Neutrophil (primary cell): ENCODE measurements around the gene FAM236D.
"Not testable (repeated sequence)": the region's sequence is repeated elsewhere in the genome, so short reads cannot be mapped to it uniquely, and the experiment has no call there.

ENCODE experiments used
- H3K27ac ChIP-seq: fragments of 200-600 bp; sonication (generic); 2 replicates; pipeline ENCODE4 v1.5.1; 2016; ENCODE audit warnings: mild to moderate bottlenecking, moderate library complexity
- H3K27me3 ChIP-seq: fragments of 200-600 bp; sonication (generic); 2 replicates; pipeline ENCODE4 v1.6.0; 2016; ENCODE audit warnings: mild to moderate bottlenecking
- H3K36me3 ChIP-seq: fragments of 200-600 bp; sonication (generic); 2 replicates; pipeline ENCODE4 v1.5.1; 2017
- H3K4me1 ChIP-seq, 2 experiments: fragments of 200-600 bp in 1 of 2; sonication (generic) in 1 of 2; 1 replicate in 1 of 2; 2 replicates in 1 of 2; pipeline versions ENCODE4 v1.5.1 to v1.6.1; 2013 to 2016; ENCODE audit warnings: low read depth in 1 of 2, low read length in 1 of 2, mild to moderate bottlenecking in 1 of 2, moderate library complexity in 1 of 2; ENCODE audit not compliant: control insufficient read depth in 1 of 2, insufficient read depth in 1 of 2
- H3K4me3 ChIP-seq, 2 experiments: fragments of 200-600 bp in 1 of 2; sonication (generic) in 1 of 2; 1 replicate in 1 of 2; 2 replicates in 1 of 2; pipeline ENCODE4 v1.5.1; 2013 to 2016; ENCODE audit warnings: low read depth in 1 of 2, low read length in 1 of 2, mild to moderate bottlenecking in 1 of 2, moderate library complexity in 1 of 2
- H3K9me3 ChIP-seq: fragments of 200-600 bp; sonication (generic); 2 replicates; pipeline ENCODE4 v1.5.1; 2016

The FAM236D gene

DNA sequence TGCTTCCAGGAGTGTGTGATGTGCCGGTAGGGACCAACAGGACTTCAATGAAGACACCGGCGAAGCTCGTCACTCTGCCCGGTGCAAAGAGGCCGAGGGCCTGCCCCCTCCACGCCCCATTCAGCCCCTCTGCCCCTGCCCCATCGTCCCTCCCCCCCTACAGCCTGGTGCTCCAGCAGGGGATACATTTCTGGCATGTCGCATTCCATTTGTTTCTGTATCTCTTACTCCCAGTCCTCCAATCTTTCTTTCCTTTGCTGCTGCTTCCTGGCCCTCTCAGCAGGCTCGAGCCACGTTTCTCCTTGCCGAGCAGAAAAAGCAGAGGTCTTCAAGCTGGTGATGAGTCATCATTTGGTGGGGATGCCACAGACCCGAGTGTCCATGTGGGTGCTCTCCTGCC lies at the start of gene FAM236D:
Gene FAM236D, minus strand, starts transcription at position 101 of the 400 bp plus-strand sequence. Its CDS starts 100 bp downstream, at position 1.
- not testable (repeated sequence) for H3K27ac ChIP-seq, H3K36me3 ChIP-seq, H3K27me3 ChIP-seq, H3K9me3 ChIP-seq, H3K4me3 ChIP-seq, H3K4me1 ChIP-seq

DNA sequence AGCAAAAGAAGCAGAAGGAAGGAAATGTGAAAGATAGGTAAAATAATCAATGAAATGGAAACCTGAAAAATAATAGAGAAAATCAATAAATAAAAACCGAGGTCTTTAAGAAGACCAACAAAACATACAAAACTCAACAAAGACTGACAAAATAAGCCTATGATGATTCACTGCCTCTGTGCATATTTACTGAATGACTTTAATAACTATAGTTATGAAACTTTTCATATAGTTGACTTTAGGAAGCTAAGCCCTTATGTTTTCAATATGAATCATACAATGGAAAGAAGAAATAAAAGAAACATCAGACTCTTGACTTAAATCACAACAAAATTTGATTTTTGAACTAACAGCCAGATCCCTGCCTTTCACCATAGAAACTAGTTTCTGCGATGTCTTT lies 29.5 kb upstream of the FAM236D start:
- not testable (repeated sequence) for H3K27me3 ChIP-seq, H3K9me3 ChIP-seq, H3K27ac ChIP-seq, H3K36me3 ChIP-seq, H3K4me1 ChIP-seq, H3K4me3 ChIP-seq

DNA sequence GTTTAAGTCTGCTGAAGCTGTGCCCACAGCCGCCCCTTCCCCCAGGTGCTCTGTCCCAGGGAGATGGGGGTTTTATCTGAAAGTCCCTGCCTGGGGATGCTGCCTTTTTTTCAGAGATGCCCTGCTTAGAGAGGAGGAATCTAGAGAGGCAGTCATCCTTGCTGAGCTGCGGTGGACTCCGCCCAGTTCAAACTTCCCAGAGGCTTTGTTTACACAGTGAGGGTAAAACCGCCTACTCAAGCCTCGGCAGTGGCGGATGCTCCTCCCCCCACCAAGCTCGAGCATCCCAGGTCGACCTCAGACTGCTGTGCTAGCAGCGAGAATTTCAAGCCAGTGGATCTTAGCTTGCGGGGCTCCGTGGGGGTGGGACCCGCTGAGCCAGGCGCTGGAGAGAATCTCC lies 22.7 kb upstream of the FAM236D start:
- H3K36me3 ChIP-seq, H3K27ac ChIP-seq, H3K27me3 ChIP-seq, H3K9me3 ChIP-seq, H3K4me3 ChIP-seq, H3K4me1 ChIP-seq: not testable (repeated sequence)

- not testable (repeated sequence) for H3K36me3 ChIP-seq, H3K27me3 ChIP-seq, H3K4me3 ChIP-seq, H3K4me1 ChIP-seq, H3K27ac ChIP-seq, H3K9me3 ChIP-seq
Measured at GRCh38 chrX:72790390-72790789, 17.6 kb downstream of the FAM236D start.

DNA sequence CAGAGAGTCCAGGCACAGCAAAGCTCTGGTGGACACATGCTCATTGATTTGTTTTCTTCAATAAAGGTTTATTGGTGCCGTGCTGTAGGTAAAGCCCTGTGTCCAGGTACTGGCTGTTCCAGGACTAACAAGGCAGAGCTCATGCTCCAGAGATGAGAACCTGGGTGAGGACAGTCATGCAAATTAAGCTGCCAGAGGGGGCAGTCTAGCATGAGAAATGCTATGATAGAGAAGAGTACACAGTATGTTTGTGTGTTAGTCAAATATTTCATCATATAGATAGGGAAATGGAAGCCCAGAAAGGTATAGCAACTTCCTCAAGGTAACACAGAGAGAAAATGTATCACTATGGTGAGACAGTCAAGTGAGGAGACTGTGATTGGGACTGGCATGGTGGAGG lies 19.9 kb downstream of the FAM236D start:
- not testable (repeated sequence) for H3K9me3 ChIP-seq, H3K4me3 ChIP-seq, H3K36me3 ChIP-seq, H3K27ac ChIP-seq, H3K4me1 ChIP-seq, H3K27me3 ChIP-seq

- not testable (repeated sequence) for H3K9me3 ChIP-seq, H3K27ac ChIP-seq, H3K4me1 ChIP-seq, H3K27me3 ChIP-seq, H3K36me3 ChIP-seq, H3K4me3 ChIP-seq
Measured at GRCh38 chrX:72783964-72784363, 24.0 kb downstream of the FAM236D start.

DNA sequence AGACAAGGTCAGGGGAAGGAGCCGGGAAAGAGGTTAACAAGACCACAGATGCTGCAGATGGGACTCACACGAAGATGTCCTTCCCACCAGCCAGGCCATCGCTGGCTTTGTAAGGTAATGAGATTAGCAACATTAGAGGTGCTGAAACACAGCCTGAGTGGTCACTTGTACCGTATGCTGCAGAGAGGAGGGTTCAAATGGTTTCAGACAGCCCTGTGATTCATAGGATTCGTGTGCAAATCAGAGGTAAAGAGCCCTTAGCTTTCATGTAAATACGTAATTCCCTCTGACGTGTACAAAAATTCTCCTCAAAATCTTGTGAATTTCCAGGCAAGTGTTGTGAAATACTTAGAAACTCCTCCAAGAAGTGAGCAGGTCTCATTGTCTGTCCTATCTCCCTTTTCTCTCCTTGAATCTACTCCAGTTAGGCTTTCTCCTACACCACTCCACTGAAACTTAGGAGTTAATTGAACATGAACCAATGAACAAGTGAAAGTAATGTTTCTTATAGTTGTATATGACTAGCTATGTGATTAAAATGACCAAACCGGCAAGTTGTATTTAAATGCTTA lies 24.6 kb downstream of the FAM236D start:
- not testable (repeated sequence) for H3K4me1 ChIP-seq, H3K4me3 ChIP-seq, H3K27ac ChIP-seq

DNA sequence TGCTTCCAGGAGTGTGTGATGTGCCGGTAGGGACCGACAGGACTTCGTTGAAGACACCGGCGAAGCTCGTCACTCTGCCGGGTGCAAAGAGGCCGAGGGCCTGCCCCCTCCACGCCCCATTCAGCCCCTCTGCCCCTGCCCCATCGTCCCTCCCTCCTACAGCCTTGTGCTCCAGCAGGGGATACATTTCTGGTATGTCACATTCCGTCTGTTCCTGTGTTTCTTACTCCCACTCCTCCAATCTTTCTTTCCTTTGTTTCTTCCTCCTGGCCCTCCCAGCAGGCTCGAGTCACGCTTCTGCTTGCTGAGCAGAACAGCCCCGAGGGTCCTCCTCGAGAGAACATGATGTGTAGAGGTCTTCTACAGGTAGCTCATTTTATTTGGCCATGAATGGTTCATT lies 25.4 kb downstream of the FAM236D start, which contains the start of gene FAM236B:
Gene FAM236B, minus strand, starts transcription at position 101 of the 400 bp plus-strand sequence. Its CDS starts 100 bp downstream, at position 1.
- H3K36me3 ChIP-seq, H3K27ac ChIP-seq, H3K4me1 ChIP-seq, H3K9me3 ChIP-seq, H3K4me3 ChIP-seq, H3K27me3 ChIP-seq: not testable (repeated sequence)

More for the DNA sequence above, 24.6 kb downstream of the FAM236D start:
- H3K36me3 ChIP-seq, H3K27me3 ChIP-seq, H3K9me3 ChIP-seq: not testable (repeated sequence)

GRCh38 chrX:72778146-72778545 lies 29.9 kb downstream of the FAM236D start:
- not testable (repeated sequence) for H3K27me3 ChIP-seq, H3K36me3 ChIP-seq, H3K4me1 ChIP-seq, H3K27ac ChIP-seq, H3K9me3 ChIP-seq, H3K4me3 ChIP-seq

DNA sequence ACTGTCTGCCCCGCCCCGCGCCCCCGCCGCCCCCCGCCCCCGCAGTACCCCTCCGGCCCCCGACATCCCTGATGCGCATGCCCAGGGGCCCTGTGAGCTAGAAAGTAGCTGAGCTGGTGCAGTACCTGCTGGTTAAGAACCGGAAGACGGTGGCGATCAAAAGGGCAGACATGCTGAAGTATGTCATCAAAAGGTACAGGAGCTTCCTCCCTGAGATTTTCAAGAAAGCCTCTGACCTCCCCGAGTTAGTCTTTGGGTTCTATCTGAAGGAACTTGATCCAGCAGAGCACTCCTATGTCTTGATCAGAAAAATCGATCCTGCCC lies 30.6 kb downstream of the FAM236D start:
- not testable (repeated sequence) for H3K36me3 ChIP-seq, H3K4me3 ChIP-seq, H3K4me1 ChIP-seq, H3K9me3 ChIP-seq, H3K27ac ChIP-seq, H3K27me3 ChIP-seq

GRCh38 chrX:72776653-72777466 lies 31.1 kb downstream of the FAM236D start, which contains the start of gene DMRTC1B:
Gene DMRTC1B, plus strand, starts transcription at chrX:72776890. Its CDS starts 68,246 bp downstream, at chrX:72845136.
- not testable (repeated sequence) for H3K4me3 ChIP-seq, H3K27me3 ChIP-seq, H3K36me3 ChIP-seq, H3K27ac ChIP-seq, H3K9me3 ChIP-seq, H3K4me1 ChIP-seq

- not testable (repeated sequence) for H3K36me3 ChIP-seq, H3K4me3 ChIP-seq, H3K9me3 ChIP-seq, H3K27ac ChIP-seq, H3K27me3 ChIP-seq, H3K4me1 ChIP-seq
Measured at GRCh38 chrX:72760454-72760853, 47.6 kb downstream of the FAM236D start.
